ENCODE data around the gene FAM110A.
A peak's percentile ranks its signal among the peaks of the same experiment; 100 is the strongest.

FAM110A gene

GRCh38 chr20:831251-831650 is 2.3 kb upstream of the FAM110A start:
- no peak for TF ChIP-seq CTCF (IDR thresholded peaks at IDR 0.05; ENCODE audit: low read depth, low read length, poor library complexity, severe bottlenecking)
- no peak for TF ChIP-seq EZH2phosphoT487 (IDR thresholded peaks at IDR 0.05; ENCODE audit: borderline replicate concordance, low read length)
- no peaks in the 10 kb centered on the region for H3K36me3 ChIP-seq (ENCODE audit: control insufficient read depth, low read length)
- no peaks in the 10 kb centered on the region for H3K27me3 ChIP-seq (ENCODE audit: control insufficient read depth, low read length)
- H3K4me1 ChIP-seq (ENCODE audit: control insufficient read depth, low read length): peaks cover 23% of the 10 kb centered on the region
- H3K4me2 ChIP-seq (ENCODE audit: low read length): no peak overlapping the region
- H3F3A ChIP-seq (ENCODE audit: control insufficient read depth, insufficient read depth): peaks cover under 1% of the 10 kb centered on the region; the same call in 1 of the 2 replicates
- H3K79me2 ChIP-seq (ENCODE audit: control insufficient read depth, low read length): peaks cover 20% of the 10 kb centered on the region
- no peaks in the 10 kb centered on the region for H3K9me3 ChIP-seq (ENCODE audit: control insufficient read depth, insufficient read depth, low read length)
- H3K27ac ChIP-seq (ENCODE audit: low read depth, low read length): no peak overlapping the region
- H4K20me1 ChIP-seq (ENCODE audit: control insufficient read depth, insufficient read depth, low read depth, low read length): no peaks in the 10 kb centered on the region
- H3K9me2 ChIP-seq (replicated peaks; ENCODE audit: control insufficient read depth, low read length): no peaks in the 10 kb centered on the region
- no peak overlapping the region for H3K4me3 ChIP-seq (ENCODE audit: low read length)

GRCh38 chr20:831956-832355 is 1.6 kb upstream of the FAM110A start:
- Histone ChIP-seq H3K9me3 (ENCODE audit: control insufficient read depth, insufficient read depth, low read length) (no peaks in the 10 kb centered on the region), H3K27me3 (ENCODE audit: control insufficient read depth, low read length) (no peaks in the 10 kb centered on the region), H3K4me3 (ENCODE audit: low read length) (no peak overlapping the region), H3K4me2 (ENCODE audit: low read length) (no peak overlapping the region), H3F3A (ENCODE audit: control insufficient read depth, insufficient read depth) (peaks cover 4% of the 10 kb centered on the region; the same call in 1 of the 2 replicates), H4K20me1 (ENCODE audit: control insufficient read depth, insufficient read depth, low read depth, low read length) (no peaks in the 10 kb centered on the region), H3K4me1 (ENCODE audit: control insufficient read depth, low read length) (peaks cover 30% of the 10 kb centered on the region), H3K79me2 (ENCODE audit: control insufficient read depth, low read length) (peaks cover 27% of the 10 kb centered on the region), H3K36me3 (ENCODE audit: control insufficient read depth, low read length) (no peaks in the 10 kb centered on the region), H3K9me2 (replicated peaks; ENCODE audit: control insufficient read depth, low read length) (no peaks in the 10 kb centered on the region), H3K27ac (ENCODE audit: low read depth, low read length) (no peak overlapping the region)
- no peak for TF ChIP-seq CTCF (IDR thresholded peaks at IDR 0.05; ENCODE audit: low read depth, low read length, poor library complexity, severe bottlenecking)
- no peak for TF ChIP-seq EZH2phosphoT487 (IDR thresholded peaks at IDR 0.05; ENCODE audit: borderline replicate concordance, low read length)

GRCh38 chr20:833121-833449 is 430 bp upstream of the FAM110A start:
- Histone ChIP-seq H3K4me1 (ENCODE audit: control insufficient read depth, low read length) (peaks cover 35% of the 10 kb centered on the region), H3K36me3 (ENCODE audit: control insufficient read depth, low read length) (no peaks in the 10 kb centered on the region), H3K4me3 (ENCODE audit: low read length) (peak overlapping the region; percentile 96), H3F3A (ENCODE audit: control insufficient read depth, insufficient read depth) (peaks cover 5% of the 10 kb centered on the region; the same call in 1 of the 2 replicates), H3K79me2 (ENCODE audit: control insufficient read depth, low read length) (peaks cover 34% of the 10 kb centered on the region), H3K27ac (ENCODE audit: low read depth, low read length) (peak overlapping the region; percentile 28; the same call in 1 of the 2 replicates), H3K9me2 (replicated peaks; ENCODE audit: control insufficient read depth, low read length) (no peaks in the 10 kb centered on the region), H3K4me2 (ENCODE audit: low read length) (peak overlapping the region; percentile 91), H3K9me3 (ENCODE audit: control insufficient read depth, insufficient read depth, low read length) (no peaks in the 10 kb centered on the region), H4K20me1 (ENCODE audit: control insufficient read depth, insufficient read depth, low read depth, low read length) (no peaks in the 10 kb centered on the region), H3K27me3 (ENCODE audit: control insufficient read depth, low read length) (no peaks in the 10 kb centered on the region)
- TF ChIP-seq CTCF (IDR thresholded peaks at IDR 0.05; ENCODE audit: low read depth, low read length, poor library complexity, severe bottlenecking) (no peak), EZH2phosphoT487 (IDR thresholded peaks at IDR 0.05; ENCODE audit: borderline replicate concordance, low read length) (no peak)
